DND-41 (cell line): Measurements from ENCODE around the gene IL17RD.

ENCODE experiments used
- CTCF ChIP-seq: IDR thresholded peaks from 2 replicates; pipeline ENCODE4 v1.5.1; 2012; ENCODE audit warnings: borderline replicate concordance, low read length, moderate library complexity, mild to moderate bottlenecking; ENCODE audit not compliant: poor library complexity, severe bottlenecking; ENCODE audit errors: extremely low read depth
- EZH2 ChIP-seq: IDR thresholded peaks from 3 replicates; pipeline ENCODE4 v1.6.1; 2012; ENCODE audit warnings: borderline replicate concordance, low read depth, mild to moderate bottlenecking, moderate library complexity, low read length, inconsistent platforms; ENCODE audit not compliant: severe bottlenecking

GRCh38 chr3:57157545-57157944 lies 7.6 kb downstream of the IL17RD start:
- TF ChIP-seq CTCF (no peak), EZH2 (no peak)
